Esophagus muscularis mucosa (tissue), 4 donors: ENCODE results near the gene MRPL38. TPM values are rescaled to one million over a fixed set of nuclear protein-coding genes. Genes with fewer than 3 reads are reported as not detected.

Experiments
- DNase-seq: peaks from one replicate; pipeline ENCODE4 v3.0.0-alpha.2; 2017; ENCODE audit errors: extremely low spot score
- H3K27ac ChIP-seq, 4 donors: fragments of 200-600 bp; sonication (generic); replicated peaks in 1 of 4; 1 replicate in 3 of 4; 2 replicates in 1 of 4; pipeline ENCODE4 v1.5.1; 2016 to 2019; ENCODE audit warnings: mild to moderate bottlenecking in 1 of 4
- H3K27me3 ChIP-seq, 4 donors: fragments of 200-600 bp; sonication (generic); one replicate each; pipeline versions ENCODE4 v1.5.1 to v1.6.0; 2016 to 2019
- H3K36me3 ChIP-seq, 4 donors: fragments of 200-600 bp; sonication (generic); one replicate each; pipeline ENCODE4 v1.5.1; 2016 to 2019
- H3K4me1 ChIP-seq, 4 donors: fragments of 200-600 bp; sonication (generic); one replicate each; pipeline ENCODE4 v1.5.1; 2016 to 2019
- H3K4me3 ChIP-seq, 4 donors: fragments of 200-600 bp; sonication (generic); 1 replicate in 2 of 4; 2 replicates in 2 of 4; pipeline ENCODE4 v1.5.1; 2016 to 2019; ENCODE audit warnings: mild to moderate bottlenecking in 4 of 4, moderate library complexity in 1 of 4
- H3K9me3 ChIP-seq, 4 donors: fragments of 200-600 bp; sonication (generic); 1 replicate in 3 of 4; 2 replicates in 1 of 4; pipeline ENCODE4 v1.5.1; 2016 to 2019
- CTCF ChIP-seq, 3 experiments: fragments of 200-600 bp in 2 of 3; fragments of 450-650 bp in 1 of 3; sonication (generic) in 2 of 3; IDR thresholded peaks; one replicate each; pipeline ENCODE4 v1.5.1; 2017 to 2019; ENCODE audit warnings: antibody characterized with exemption in 3 of 3, mild to moderate bottlenecking in 2 of 3, moderate library complexity in 1 of 3
- EP300 ChIP-seq: sonication (generic); formaldehyde crosslinking; IDR thresholded peaks from one replicate; pipeline ENCODE4 v1.6.1; 2017; ENCODE audit warnings: antibody characterized with exemption
- POLR2A ChIP-seq: fragments of 450-650 bp; IDR thresholded peaks from one replicate; pipeline ENCODE4 v1.6.1; 2017; ENCODE audit warnings: antibody characterized with exemption, moderate library complexity, mild to moderate bottlenecking, low read depth
- POLR2AphosphoS5 ChIP-seq, 2 donors: sonication (generic); formaldehyde crosslinking; IDR thresholded peaks; one replicate each; pipeline ENCODE4 v1.6.1; 2017; ENCODE audit warnings: antibody characterized with exemption in 2 of 2
- WGBS: methylation state at CpG from one replicate; pipeline ENCODE4 v1.1.5; 2018; 5-methylcytosine and 5-hydroxymethylcytosine counted together
- intact Hi-C: fragments of 100-400 bp; cut with DNase I; formaldehyde crosslinking; loops from one replicate; pipeline ENCODE4 v1.15.1; 2023
- total RNA-seq, 4 donors: library from RNA; depleted of rRNA; stranded (reverse); fragments of >200 nt; gene quantifications; one replicate each; pipeline versions ENCODE4 v1.1.0 to v1.2.1, GENCODE V29; 2016

The MRPL38 gene
- 10 to 100 TPM; 32.5 to 61.7 (median 44.1) TPM for total RNA-seq

GRCh38 chr17:75904749-75905521 is at the start of gene MRPL38:
Gene MRPL38, minus strand, starts transcription at chr17:75904884. Its CDS starts 9 bp downstream, at chr17:75904875.
- Histone ChIP-seq H3K36me3 (peaks cover 16 to 42% (median 32%) of the 10 kb centered on the region in 4 donors), H3K27ac (peak within 1 kb of the TSS; percentile 90 to 93 (median 92)), H3K4me1 (peaks cover 12 to 28% (median 24%) of the 10 kb centered on the region in 4 donors), H3K27me3 (no peaks in the 10 kb centered on the region), H3K9me3 (no peaks in the 10 kb centered on the region), H3K4me3 (peak within 1 kb of the TSS; percentile 74 to 96 (median 88))
- DNase-seq: peak; percentile 97
- 4% methylated on average over 34 of the region's 69 CpGs for WGBS
- intact Hi-C loops: loop anchor here (2.0 to 5.0 kb wide), 2 partner anchors 72 to 102 kb away; partner anchors contain the start of genes ACOX1 and TEN1
- TF ChIP-seq POLR2A (peak; percentile 58), EP300 (no peak), CTCF (IDR thresholded peaks at IDR 0.05) (peak; percentile 98 to 99 (median 99)), POLR2AphosphoS5 (IDR thresholded peaks at IDR 0.05) (peak; percentile 85 to 92)

- Histone ChIP-seq H3K27me3 (no peaks in the 10 kb centered on the region), H3K4me3 (no peak overlapping the region), H3K27ac (no peak overlapping the region), H3K36me3 (peaks cover 84 to 100% (median 98%) of the 10 kb centered on the region in 4 donors), H3K9me3 (no peaks in the 10 kb centered on the region), H3K4me1 (no peaks in the 10 kb centered on the region)
- intact Hi-C loops: no loop called here
- DNase-seq: no peak
- 73% methylated on average over 8 of the region's 8 CpGs for WGBS
- TF ChIP-seq POLR2A (no peak), POLR2AphosphoS5 (IDR thresholded peaks at IDR 0.05) (no peak), EP300 (no peak), CTCF (IDR thresholded peaks at IDR 0.05) (no peak)
These were observed 46.3 kb upstream of the MRPL38 start for GRCh38 chr17:75950855-75951554.

GRCh38 chr17:75950421-75950820 is 45.7 kb upstream of the MRPL38 start:
- H3K27me3 ChIP-seq: no peaks in the 10 kb centered on the region
- H3K9me3 ChIP-seq: no peaks in the 10 kb centered on the region
- no peaks in the 10 kb centered on the region for H3K4me1 ChIP-seq
- 76% methylated on average over 6 of the region's 6 CpGs for WGBS
- no peak overlapping the region for H3K4me3 ChIP-seq
- no peak overlapping the region for H3K27ac ChIP-seq
- H3K36me3 ChIP-seq: peaks cover 79 to 98% (median 97%) of the 10 kb centered on the region in 4 donors
- DNase-seq: no peak
- intact Hi-C loops: no loop called here
- TF ChIP-seq POLR2AphosphoS5 (IDR thresholded peaks at IDR 0.05) (no peak), CTCF (IDR thresholded peaks at IDR 0.05) (no peak), POLR2A (no peak), EP300 (no peak)

GRCh38 chr17:75945211-75945610 is 40.5 kb upstream of the MRPL38 start:
- TF ChIP-seq EP300 (no peak), POLR2A (no peak), POLR2AphosphoS5 (IDR thresholded peaks at IDR 0.05) (no peak), CTCF (IDR thresholded peaks at IDR 0.05) (no peak)
- no peaks in the 10 kb centered on the region for H3K27me3 ChIP-seq
- 79% methylated on average over 2 of the region's 2 CpGs for whole genome bisulfite sequencing
- intact Hi-C loops: no loop called here
- DNase-seq: no peak
- H3K4me3 ChIP-seq: no peak overlapping the region
- peaks cover 8 to 11% (median 9%) of the 10 kb centered on the region in 4 donors for H3K4me1 ChIP-seq
- H3K27ac ChIP-seq: no peak overlapping the region
- H3K9me3 ChIP-seq: no peaks in the 10 kb centered on the region
- H3K36me3 ChIP-seq: peaks cover 31 to 69% (median 59%) of the 10 kb centered on the region in 4 donors
